ENCODE data around the gene SCN3B. TPM values are rescaled to one million over a fixed set of nuclear protein-coding genes. Genes with fewer than 3 reads are reported as not detected.
A peak's percentile ranks its signal among the peaks of the same experiment; 100 is the strongest.

The SCN3B gene
- total RNA-seq, 1 donor from 2014 or later: 6.7 TPM

- DNase-seq (ENCODE audit: low read depth in 2 of 2): peak in 1 of 2 donors; percentile 98
These were observed 4.9 kb upstream of the SCN3B start for GRCh38 chr11:123659311-123659710.

DNA sequence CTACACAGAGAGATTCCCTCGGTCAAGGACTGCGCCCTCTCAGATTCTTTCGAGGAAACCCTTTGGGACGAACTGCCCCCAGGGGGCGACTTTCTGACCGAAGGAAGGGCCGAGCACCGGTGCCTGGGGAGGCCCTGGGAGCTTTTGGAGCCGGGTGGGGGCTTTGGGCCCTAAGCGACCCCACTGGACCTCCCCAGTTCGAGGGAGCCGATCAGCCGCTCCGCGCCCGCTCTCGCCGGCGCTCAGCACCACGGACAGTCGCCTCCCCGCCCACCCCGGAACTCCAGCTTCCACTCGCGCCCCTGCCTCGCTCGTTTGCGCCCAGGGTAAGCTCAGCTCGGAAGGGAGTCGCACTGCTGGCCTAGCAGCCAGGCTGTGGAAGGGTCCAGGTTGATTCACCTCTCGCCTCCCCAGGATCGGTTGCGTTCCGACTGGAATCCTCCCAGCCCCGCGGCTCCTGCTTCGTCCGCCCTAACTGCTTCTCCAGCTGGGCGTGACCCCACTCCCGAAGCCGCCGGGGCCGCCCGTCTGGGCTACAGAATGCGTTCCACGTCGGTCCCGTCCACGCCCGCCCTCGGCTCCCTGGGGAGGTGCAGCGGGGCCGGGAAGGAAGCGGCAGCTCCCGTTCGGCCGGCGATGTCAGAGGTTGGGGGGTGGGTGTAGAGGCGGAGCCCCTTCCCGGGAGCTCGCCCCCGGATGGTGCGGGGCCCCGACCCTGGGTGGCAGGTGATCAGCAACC lies 428 bp downstream of the SCN3B start:
- peak; percentile 38 to 43 for DNase-seq (ENCODE audit: low read depth in 2 of 2)

- peak in 1 of 2 donors; percentile 26 for DNase-seq (ENCODE audit: low read depth in 2 of 2)
These were observed 969 bp downstream of the SCN3B start for GRCh38 chr11:123653483-123653826.

DNA sequence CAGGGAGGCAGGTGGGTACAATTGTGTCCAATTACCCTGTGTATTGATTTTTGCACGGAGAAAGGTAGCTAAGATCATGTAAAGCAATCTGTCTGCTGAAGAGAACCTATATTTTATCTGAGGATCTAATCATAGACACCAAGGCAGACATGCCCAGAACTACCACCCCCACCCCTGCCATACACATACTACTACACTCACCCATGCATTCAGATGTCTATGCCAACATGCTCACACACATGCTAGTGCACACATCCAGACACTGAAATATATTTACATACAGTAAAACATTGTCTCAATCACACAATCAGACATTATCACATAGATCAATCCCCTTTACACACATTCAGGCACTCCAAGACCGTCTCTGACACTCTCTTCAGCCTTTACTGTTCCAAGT lies 1.8 kb downstream of the SCN3B start:
- no peak for DNase-seq (ENCODE audit: low read depth in 2 of 2)

- DNase-seq (ENCODE audit: low read depth in 2 of 2): no peak
These were observed 3.5 kb downstream of the SCN3B start for GRCh38 chr11:123650901-123651300.

- no peak for DNase-seq (ENCODE audit: low read depth in 2 of 2)
These were observed 9.0 kb downstream of the SCN3B start for GRCh38 chr11:123645286-123645975.

- no peak for DNase-seq (ENCODE audit: low read depth in 2 of 2)
These were observed 12.0 kb downstream of the SCN3B start for GRCh38 chr11:123642435-123642834.

DNA sequence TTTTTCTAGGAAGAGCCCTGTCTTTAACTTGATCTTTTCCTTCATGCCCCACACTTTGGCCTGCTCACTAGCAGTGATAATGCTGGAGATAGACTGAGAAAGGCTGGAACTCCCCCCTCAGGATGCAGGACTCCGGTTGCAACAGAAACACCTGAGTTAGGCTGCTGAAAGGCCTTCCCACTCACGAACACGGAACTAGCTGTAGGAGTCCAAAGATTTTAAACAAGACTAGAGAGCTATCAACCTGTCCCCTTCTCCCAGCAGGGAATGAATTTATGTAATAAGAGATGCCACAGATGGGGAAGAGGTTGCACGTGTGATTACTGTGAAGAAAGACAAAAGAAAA lies 13.0 kb downstream of the SCN3B start:
- DNase-seq (ENCODE audit: low read depth in 2 of 2): no peak

GRCh38 chr11:123640677-123641494 lies 13.5 kb downstream of the SCN3B start:
- peak; percentile 47 to 71 for DNase-seq (ENCODE audit: low read depth in 2 of 2)

DNA sequence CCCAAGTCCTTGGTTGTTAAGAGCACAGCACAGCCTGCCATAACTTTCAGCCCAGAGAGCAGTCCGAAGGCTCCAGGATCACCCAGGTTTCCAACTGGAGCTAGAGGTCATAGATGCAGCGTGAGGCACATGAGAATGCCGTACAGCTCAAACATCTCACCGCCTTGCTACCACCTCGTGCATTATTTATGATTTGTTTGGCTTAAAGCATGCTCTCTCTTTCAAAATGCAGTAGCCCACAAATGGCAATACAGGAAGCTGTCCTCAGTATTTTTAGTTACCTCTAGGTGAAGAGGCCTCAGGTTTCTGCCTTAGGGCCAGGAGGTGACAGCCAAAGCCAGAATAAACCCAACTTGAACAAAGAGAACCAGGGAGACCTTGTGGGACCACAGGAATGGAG lies 14.4 kb downstream of the SCN3B start:
- no peak for DNase-seq (ENCODE audit: low read depth in 2 of 2)

GRCh38 chr11:123630126-123630608 lies 24.3 kb downstream of the SCN3B start:
- DNase-seq (ENCODE audit: low read depth in 2 of 2): no peak

GRCh38 chr11:123628936-123629683 lies 25.3 kb downstream of the SCN3B start:
- DNase-seq (ENCODE audit: low read depth in 2 of 2): peak; percentile 79 to 86

- DNase-seq (ENCODE audit: low read depth in 2 of 2): no peak
These were observed 29.4 kb downstream of the SCN3B start for GRCh38 chr11:123624974-123625373.

- no peak for DNase-seq (ENCODE audit: low read depth in 2 of 2)
These were observed 31.8 kb downstream of the SCN3B start for GRCh38 chr11:123622576-123622975.

- DNase-seq (ENCODE audit: low read depth in 2 of 2): no peak
These were observed 37.8 kb downstream of the SCN3B start for GRCh38 chr11:123616505-123617198.

DNA sequence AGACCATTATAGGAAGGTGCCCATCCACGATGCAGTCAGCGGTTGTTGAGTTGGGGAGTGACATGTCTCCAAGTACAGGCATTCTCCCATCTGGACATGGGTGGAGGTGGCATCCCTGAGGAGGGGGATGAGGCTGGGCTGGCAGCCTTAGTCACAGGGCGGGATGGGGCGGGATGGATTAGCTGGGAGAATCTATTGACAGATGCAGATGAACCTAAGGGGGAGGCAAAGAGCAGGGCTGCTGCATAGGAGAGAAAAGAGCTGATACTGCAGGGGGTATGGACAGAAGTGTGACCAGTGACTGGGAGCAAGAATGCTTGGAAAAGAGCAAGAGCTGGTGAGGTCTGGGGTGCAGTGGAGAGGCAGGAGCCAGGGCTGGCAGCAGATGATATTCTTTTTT lies 42.7 kb downstream of the SCN3B start:
- DNase-seq (ENCODE audit: low read depth in 2 of 2): no peak

DNA sequence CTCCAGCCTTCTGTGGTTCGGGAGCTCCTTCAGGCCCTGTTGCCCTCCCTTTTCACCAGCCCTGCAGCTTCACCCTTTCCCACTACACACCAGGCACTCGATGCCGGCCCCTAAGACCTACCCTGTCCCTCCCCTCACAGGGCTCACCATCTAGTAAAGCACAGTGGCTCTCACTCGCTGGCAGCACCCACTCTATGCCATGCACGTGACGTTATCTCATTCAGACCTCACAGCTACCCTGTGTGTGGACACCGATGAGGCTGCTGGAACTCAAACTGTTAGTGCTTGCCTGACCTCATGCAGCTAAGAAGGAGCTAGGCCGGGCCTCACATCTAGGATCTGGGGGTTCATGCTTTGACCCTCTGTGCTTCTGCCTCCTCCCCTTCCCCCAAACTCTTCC lies 45.5 kb downstream of the SCN3B start:
- no peak for DNase-seq (ENCODE audit: low read depth in 2 of 2)

GRCh38 chr11:123608371-123608770 lies 46.1 kb downstream of the SCN3B start:
- no peak for DNase-seq (ENCODE audit: low read depth in 2 of 2)

DNA sequence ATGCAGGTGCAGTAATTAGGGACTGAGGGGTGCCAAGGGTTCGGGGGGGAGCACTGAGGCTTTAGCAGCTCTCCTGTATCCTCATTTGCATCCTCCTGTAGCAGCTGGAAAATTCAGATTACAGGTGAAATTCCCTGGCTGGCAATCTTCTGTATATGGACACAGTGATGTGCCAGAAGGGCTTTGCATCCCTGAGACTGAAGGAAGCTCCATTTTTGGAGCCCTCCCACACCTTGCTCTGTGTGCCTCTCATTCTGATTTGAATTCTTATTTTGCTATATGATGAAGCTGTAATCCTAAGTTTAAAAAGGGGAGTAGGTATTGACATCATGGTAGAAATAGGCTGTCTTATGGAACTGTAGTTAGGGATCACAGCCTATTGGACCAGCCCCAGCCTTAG lies 46.6 kb downstream of the SCN3B start:
- no peak for DNase-seq (ENCODE audit: low read depth in 2 of 2)

GRCh38 chr11:123603666-123604065 lies 50.8 kb downstream of the SCN3B start:
- no peak for DNase-seq (ENCODE audit: low read depth in 2 of 2)

DNA sequence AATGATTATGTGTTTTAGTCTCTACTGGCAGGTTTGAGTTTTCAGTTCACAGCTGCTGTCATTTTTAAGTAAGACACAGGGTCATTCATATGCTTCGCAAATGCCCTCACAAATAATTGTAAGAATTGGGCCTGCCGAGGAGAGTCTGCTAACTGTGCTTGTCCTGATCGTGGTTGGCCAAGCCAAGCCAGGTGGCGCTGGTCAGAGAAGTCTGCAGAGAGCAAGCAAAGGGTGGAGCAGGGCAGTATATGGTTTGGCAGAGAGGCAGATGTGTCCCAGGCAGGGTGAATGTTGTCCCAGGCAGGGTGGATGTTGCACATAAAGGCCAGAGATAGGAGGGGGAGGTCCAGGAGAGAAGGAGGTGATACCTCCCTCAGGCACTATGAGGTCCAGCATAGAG lies 52.7 kb downstream of the SCN3B start:
- no peak for DNase-seq (ENCODE audit: low read depth in 2 of 2)
